IPS-NIHi7 (cell line): ENCODE results near the gene LMAN1L.

Experiments
- DNase-seq: peaks from one replicate; pipeline ENCODE4 v3.0.0; 2012; ENCODE audit warnings: mixed read lengths; ENCODE audit errors: extremely low spot score

LMAN1L gene

DNA sequence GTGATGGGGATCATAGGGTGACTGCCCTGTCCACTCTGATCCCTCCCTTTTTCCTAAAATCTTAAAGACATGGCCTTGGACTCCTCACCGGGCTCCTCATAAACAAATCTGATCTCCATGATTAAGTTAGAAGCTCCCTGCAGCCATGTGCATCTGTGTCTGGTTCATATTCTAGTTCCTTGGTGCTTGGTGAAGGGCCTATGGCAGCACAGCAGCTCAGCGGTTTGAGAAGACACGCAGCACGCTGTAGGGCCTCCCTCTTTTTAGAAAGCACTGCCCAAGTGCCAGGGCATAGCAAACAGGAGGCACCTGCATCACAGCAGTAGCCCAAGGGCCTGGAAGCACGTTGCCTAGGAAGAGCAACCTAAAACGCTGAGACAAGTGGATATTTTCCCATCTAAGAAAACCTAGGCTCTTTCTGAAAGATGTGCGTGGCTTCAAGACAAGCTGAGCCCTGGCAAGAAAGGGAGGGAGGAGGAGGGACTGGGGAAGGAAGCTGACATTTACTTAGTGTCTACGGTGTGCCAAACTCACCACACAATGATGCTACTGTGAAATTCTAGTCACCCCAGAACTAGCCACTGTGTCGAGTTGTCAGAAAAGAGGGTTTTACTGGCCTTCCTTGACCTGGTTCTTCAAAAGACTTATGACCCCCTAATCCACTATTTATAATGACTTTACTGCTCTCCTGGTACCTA lies 45.2 kb downstream of the LMAN1L start:
- DNase-seq: no peak

DNA sequence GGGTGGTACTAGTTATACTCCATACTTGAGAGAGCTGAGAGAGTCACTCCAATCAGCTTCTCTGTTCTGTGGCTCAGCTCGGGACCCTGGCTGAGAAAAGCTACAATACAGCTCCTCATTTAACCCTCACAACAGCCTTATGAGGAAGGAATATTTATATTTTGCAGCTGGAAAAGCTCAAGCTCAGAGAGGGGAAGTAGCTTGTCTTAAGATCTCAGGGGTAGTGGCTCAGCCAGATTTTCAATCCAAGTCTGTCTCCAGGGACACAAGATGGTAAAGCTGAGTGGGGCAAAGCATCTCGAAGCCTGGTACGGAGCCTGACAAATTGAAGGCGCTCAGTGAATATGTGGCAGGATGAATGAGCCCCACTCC lies 45.7 kb downstream of the LMAN1L start:
- no peak for DNase-seq

DNA sequence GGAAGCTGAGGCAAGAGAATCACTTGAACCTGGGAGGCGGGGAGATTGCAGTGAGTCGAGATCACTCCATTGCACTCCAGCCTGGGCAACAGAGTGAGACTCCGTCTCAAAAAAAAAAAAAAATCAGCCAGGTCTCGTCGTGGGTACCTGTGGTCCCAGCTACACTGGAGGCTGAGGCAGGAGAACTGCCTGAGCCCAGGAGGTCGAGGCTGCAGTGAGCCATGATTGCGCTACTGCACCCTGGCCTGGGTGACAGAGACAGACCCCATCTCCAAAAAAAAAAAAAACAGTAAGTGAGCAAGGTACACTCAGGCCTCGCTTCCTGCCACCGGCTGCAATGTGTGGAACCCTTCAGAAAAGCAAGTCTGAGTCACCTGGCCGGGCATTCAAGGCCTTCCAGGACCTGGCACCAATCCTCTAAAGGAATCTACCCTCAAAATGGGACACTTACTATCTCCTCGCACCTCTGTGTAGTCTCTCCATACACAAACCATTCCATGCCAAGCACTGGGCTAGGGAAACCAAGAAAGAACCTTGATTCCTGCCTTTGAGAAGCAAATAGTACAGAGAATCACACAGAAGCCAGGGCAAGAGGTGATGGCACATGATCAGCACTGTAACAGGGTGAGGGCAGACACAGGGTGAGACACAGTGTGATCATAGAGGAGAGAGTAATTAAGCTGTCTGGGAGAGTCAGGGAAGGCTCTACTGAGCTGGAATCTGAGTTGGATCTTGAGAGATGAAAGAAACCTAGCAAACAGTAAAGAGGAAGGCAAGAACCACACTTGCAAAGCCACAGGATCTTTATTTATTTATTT lies 50.8 kb downstream of the LMAN1L start:
- DNase-seq: no peak

DNA sequence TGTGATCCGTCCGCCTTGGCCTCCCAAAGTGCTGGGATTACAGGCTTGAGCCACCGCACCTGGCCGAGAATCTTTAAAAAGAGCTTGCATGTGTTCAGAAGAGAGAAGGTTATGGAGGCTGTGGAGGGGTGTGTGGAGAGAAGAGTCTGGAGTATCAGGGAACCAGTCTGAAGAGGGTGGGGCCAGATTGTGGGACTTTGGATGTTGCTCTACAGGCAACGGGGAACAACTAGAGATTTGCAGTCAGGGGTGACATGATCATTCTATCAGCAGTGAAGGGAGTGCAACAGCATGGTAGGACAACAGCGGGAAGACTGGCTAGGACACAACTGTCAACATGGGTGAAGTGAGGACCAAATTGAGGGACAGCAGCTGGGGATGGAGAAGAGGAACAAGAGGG lies 51.7 kb downstream of the LMAN1L start:
- DNase-seq: no peak

DNA sequence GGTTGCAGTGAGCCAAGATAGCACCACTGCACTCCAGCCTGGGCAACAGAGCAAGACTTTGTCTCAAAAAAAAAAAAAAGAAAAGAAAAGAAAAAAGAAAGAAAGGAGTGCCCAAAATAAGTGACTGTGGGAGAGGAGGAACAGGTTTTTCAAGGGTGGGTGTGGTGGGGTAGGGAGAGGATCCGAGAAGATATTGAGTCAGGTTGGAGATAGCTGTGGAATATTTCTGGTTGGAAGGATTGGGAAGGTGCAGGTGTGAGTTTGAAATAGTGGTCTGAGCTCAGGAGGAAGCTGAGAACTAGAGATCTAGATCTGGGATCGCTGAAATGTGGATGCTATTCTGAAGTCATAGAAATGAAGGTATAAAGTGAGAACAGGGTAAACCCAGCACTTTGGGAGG lies 52.7 kb downstream of the LMAN1L start:
- DNase-seq: no peak

DNA sequence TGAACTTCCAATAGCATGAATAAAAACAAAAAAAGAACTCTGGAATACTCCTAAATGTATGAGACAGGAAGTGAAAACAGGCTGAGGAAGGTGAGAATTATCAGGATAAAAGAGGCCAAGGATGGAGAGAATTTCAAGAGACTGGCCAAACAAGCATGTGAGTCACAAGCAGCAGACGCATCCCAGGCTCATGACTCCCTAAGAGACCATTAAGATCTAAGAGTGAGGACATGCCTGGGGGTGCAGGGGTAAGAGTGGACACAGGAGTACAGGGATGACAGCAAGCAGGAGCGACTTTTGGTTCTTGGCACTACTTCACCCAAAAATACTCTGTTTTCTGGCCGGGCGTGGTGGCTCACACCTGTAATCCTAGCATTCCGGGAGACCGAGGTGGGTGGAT lies 53.5 kb downstream of the LMAN1L start:
- DNase-seq: no peak

DNA sequence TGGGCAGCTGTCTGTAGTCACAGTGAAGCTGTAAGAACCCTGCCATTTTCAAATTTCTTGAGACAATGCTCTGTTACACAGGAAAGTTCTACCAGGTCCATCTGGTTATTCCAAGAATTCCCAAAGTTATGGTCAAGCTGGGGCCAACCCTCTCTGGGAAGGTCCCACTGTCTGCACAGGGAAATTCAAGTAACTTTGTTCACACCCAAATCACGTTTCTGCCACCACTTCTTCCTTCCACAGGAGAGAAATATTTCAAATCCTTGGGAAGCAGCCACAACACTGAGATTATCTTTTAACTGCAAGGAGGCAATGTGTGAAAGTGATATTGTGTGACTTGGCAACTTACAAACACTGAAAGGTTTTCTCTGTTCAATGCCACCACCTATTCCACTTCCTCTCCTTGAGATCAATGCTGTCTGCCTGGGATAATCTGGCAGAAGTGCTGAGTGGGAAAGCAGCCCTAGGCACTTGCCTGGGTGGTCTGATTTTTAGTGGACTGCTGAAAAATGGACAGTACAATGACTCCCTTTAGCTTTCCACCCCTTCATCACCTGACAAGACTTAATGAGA lies 54.9 kb downstream of the LMAN1L start:
- no peak for DNase-seq

DNA sequence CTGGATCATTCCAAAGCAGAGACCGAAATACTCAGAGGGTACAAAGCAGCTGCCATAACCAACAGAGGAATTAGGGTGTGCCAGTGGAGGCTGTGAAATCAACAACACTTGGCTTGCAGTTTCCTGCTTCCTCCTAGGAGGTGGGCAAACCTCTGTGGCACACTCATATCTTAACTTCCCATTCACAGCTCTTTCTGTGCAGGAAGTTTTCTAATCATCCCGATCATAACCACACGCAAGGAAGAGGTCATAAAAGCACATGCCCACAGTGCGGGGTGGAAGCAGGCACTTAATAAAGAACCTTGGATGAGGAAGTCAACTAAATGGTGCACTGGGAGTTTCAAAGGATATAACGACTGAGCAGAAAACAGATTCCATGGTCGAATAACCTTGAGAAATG lies 55.4 kb downstream of the LMAN1L start:
- DNase-seq: no peak

DNA sequence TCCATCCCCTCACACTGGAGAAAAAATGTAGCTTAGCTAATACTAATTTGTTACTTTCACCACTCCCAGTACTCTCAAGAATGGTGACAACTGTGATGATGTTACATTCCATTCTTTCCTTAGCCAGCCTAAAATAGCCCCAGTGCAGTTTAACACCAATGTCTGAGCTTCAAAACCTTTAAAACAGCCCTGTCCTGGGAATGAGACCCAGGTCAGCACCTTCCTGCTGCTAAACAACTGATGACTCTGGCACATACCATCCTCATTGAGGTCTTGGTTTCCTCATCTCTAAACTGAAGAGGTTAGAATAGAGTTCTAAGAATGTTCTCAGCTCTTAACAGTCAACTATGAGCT lies 56.7 kb downstream of the LMAN1L start:
- DNase-seq: no peak

DNA sequence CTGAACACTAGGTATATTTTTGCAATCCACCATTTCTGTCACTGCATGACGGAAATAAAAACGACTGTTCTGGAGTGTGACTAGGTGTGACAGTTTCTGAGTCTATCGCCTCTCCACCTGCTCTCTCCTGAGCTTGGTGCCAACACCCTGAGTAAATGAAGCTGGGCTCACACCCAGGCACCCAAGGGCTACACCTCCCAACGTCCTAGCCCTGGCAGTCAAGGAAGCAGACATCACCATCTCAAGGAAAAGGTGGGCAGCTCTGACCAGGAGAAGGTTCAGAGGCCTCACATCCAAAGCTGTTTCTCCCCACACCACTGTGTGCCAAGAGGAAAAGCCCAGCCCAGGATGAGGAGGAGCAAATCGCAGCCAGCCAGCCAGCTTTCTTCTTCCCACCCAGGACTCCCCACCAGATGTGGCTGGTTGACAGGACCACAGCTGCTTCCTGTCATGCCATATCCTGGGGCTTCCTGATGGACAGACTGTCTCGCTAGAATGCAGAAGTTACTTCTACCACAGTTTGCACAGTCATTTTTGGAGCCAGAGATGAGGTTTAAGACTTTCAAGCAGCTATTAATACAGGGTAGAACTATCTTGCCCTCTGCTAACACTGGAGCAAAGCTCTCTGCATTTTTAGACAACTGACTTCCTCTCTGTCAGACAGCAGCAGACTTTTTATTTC lies 57.2 kb downstream of the LMAN1L start:
- DNase-seq: no peak

DNA sequence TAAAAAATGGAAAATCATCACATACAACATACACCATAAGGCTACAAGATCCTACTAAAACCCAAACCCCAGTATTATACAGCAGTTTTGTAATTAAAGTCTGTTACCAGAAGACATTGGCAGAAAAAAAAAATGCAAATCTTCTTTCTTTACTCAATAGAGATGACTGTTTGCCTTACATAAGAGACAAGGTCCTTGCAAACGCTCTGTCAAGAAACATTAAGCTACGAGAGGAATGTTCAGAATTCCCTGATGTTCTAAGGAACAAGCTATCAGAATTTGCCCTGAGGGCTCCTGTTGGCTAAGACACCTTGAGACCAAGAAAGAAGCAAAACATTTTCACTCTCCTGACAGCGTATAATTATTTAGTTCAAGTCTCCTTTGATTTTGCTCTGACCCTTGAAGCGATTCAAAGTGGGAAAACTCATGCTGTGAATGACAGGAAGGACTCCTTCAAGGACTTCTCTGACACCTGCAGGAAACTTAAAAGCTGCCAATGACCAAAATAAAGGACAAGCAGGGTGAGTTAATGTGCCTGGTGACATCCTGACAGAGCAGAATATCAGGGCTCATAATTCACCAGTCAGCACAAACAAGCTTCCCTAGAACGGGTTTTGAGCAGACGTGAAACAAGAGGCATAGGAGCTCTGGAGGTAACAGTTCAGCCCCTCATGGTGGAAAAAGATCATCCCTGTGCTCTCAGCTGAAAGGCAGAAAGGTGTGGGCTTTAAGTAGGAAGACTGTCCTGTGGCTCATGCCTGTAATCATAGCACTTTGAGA lies 58.0 kb downstream of the LMAN1L start:
- DNase-seq: no peak

DNA sequence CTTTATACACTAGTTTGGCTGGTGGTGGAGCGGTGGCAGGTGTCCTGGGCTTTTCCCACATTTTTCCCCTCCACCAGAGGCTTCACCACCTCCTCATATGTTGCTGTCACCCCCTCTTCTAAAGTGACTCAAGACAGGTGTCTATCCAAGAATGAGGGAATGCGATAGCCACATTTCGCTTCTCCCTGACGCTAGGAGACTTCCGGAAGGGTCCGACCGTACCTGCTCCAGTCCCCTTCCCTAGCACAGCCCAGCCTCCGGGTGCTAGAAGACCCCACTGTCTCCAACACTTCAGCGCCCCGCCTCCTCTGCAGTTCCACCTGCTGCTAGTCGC lies 60.0 kb downstream of the LMAN1L start:
- no peak for DNase-seq

DNA sequence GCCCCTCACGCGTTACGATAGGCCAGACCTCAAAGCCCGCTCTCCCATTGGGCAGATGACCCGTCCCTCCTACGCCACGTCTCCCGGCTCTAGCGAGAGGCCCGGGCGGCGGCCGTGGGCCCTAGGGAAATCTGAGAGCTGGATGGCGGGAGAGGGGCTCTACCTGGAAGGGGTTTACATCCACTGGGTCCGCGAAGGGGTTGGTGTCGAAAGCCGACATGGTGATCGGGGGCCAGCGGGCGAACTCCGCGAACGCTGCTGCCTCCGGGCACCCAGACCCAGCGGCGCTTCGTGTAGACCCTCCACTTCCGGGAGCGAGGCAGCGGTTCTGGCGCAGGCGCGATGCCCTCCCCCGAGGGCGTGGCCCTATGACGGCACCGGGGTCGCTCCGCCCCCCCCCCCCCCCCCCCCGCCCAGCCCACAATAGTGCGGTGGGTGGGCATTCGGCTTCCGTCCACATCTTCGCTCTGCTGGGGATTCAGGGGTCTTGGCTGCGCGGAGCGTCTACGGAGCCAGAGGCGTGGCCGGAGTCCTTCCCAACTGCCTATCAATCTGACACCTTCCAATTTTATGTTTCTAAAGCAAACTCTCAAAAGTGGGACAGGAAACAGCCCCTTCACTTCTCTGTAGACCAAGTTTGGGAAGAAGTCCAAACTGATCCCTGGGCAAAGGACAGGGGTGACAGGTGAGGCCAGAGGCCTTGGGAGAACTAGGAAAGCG lies 60.6 kb downstream of the LMAN1L start, which contains the start of gene SCAMP2:
TSS of gene SCAMP2 (minus strand) at position 330 of the 720 bp plus-strand sequence. CDS start at position 220, 110 bp downstream.
- DNase-seq: peak; percentile 99

DNA sequence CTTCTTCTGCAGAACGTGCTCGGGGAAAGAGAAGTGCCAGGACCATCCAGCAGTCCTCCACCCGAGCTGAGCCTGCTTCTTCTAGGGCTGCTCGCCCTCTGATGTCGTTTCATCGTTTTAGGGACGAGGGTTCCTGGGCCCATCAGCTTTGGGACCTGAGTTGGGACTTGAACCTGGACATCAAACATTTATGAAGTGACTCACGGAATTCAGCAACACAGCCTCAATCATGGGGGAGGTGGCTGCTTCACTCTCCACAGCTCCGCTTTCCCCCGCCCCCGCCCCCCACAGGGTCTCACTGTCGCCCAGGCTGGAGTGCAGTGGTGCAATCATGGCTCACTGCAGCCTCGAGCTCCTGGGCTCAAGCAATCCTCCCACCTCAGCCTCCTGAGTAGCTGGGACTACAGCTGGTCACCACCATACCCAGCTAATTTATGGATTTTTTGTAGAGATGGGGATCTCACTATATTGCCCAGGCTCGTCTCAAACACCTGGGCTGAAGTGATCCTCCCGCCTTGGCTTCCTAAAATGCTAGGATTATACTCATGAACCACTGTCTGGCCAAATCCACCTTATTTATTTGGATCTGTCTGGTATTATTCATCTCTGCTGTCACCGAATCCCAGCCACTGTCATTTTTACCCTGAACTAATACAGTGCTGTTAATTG lies 61.3 kb downstream of the LMAN1L start:
- DNase-seq: no peak
